SJSA1 (cell line): ENCODE results near the gene ZNF74. TPM values are rescaled to one million over a fixed set of nuclear protein-coding genes. Genes with fewer than 3 reads are reported as not detected.

Experiments used
- DNase-seq, 2 experiments: peaks; one replicate each; pipeline ENCODE4 v3.0.0-alpha.2; 2015 to 2020; ENCODE audit warnings: low spot score in 2 of 2, low read depth in 1 of 2
- H3K27ac ChIP-seq: fragments of 250-450 bp; sonication (Bioruptor Pico); 2 replicates; pipeline ENCODE4 v1.5.1; 2020; ENCODE audit warnings: mild to moderate bottlenecking, moderate library complexity
- H3K27me3 ChIP-seq: fragments of 250-450 bp; sonication (Bioruptor Pico); replicated peaks from 2 replicates; pipeline ENCODE4 v1.5.1; 2020; ENCODE audit warnings: mild to moderate bottlenecking, moderate library complexity
- H3K36me3 ChIP-seq: fragments of 250-450 bp; sonication (Bioruptor Pico); 2 replicates; pipeline ENCODE4 v1.5.1; 2020; ENCODE audit warnings: mild to moderate bottlenecking
- H3K4me1 ChIP-seq: fragments of 250-450 bp; sonication (Bioruptor Pico); replicated peaks from 2 replicates; pipeline ENCODE4 v1.6.1; 2021; ENCODE audit warnings: mild to moderate bottlenecking
- H3K4me3 ChIP-seq: fragments of 250-450 bp; sonication (Bioruptor Pico); 2 replicates; pipeline ENCODE4 v1.5.1; 2020; ENCODE audit warnings: mild to moderate bottlenecking
- H3K9me3 ChIP-seq: fragments of 250-450 bp; sonication (Bioruptor Pico); replicated peaks from 2 replicates; pipeline ENCODE4 v1.5.1; 2020; ENCODE audit warnings: mild to moderate bottlenecking
- total RNA-seq: library from RNA; depleted of rRNA; stranded (reverse); fragments of >200 nt; shearing (Covaris generic); gene quantifications from 2 replicates; pipeline ENCODE4 v1.2.3, GENCODE V29; 2014

The ZNF74 gene
- total RNA-seq, 1 experiment from 2014 or later = 11.5 TPM

GRCh38 chr22:20431511-20432192 is 37.7 kb downstream of the ZNF74 start:
- DNase-seq = no peak
- Histone ChIP-seq H3K27me3 (no peaks in the 10 kb centered on the region), H3K27ac (no peak overlapping the region), H3K4me3 (no peak overlapping the region), H3K4me1 (peaks cover 16% of the 10 kb centered on the region), H3K9me3 (no peaks in the 10 kb centered on the region), H3K36me3 (peaks cover 84% of the 10 kb centered on the region)

- H3K9me3 ChIP-seq = no peaks in the 10 kb centered on the region
- no peaks in the 10 kb centered on the region for H3K27me3 ChIP-seq
- H3K36me3 ChIP-seq = peaks cover 84% of the 10 kb centered on the region
- no peak overlapping the region for H3K4me3 ChIP-seq
- no peak overlapping the region for H3K27ac ChIP-seq
- H3K4me1 ChIP-seq = peaks cover 18% of the 10 kb centered on the region
- DNase-seq = no peak
These were observed 38.3 kb downstream of the ZNF74 start for GRCh38 chr22:20432244-20432686.

GRCh38 chr22:20433191-20433590 is 39.2 kb downstream of the ZNF74 start:
- DNase-seq = no peak
- Histone ChIP-seq H3K27me3 (no peaks in the 10 kb centered on the region), H3K4me3 (no peak overlapping the region), H3K9me3 (0 out of 2 replicates have a peak, but pooled peaks cover 3% of the 10 kb centered on the region), H3K4me1 (peaks cover 23% of the 10 kb centered on the region), H3K36me3 (peaks cover 84% of the 10 kb centered on the region), H3K27ac (no peak overlapping the region)

GRCh38 chr22:20433686-20434241 is 39.8 kb downstream of the ZNF74 start:
- no peaks in the 10 kb centered on the region for H3K27me3 ChIP-seq
- H3K4me3 ChIP-seq = no peak overlapping the region
- no peak for DNase-seq
- H3K27ac ChIP-seq = no peak overlapping the region
- peaks cover 28% of the 10 kb centered on the region for H3K4me1 ChIP-seq
- 0 out of 2 replicates have a peak, but pooled peaks cover 3% of the 10 kb centered on the region for H3K9me3 ChIP-seq
- peaks cover 79% of the 10 kb centered on the region for H3K36me3 ChIP-seq

- DNase-seq = no peak
- H3K27ac ChIP-seq = no peak overlapping the region
These were observed 40.4 kb downstream of the ZNF74 start for GRCh38 chr22:20434264-20434751.

GRCh38 chr22:20434773-20435172 is 40.8 kb downstream of the ZNF74 start:
- no peak for DNase-seq
- H3K4me1 ChIP-seq = peaks cover 33% of the 10 kb centered on the region
- H3K27me3 ChIP-seq = no peaks in the 10 kb centered on the region
- H3K4me3 ChIP-seq = no peak overlapping the region
- no peak overlapping the region for H3K27ac ChIP-seq
- 0 out of 2 replicates have a peak, but pooled peaks cover 3% of the 10 kb centered on the region for H3K9me3 ChIP-seq
- H3K36me3 ChIP-seq = peaks cover 69% of the 10 kb centered on the region

More at GRCh38 chr22:20434264-20434751, 40.4 kb downstream of the ZNF74 start:
- H3K4me1 ChIP-seq = peaks cover 33% of the 10 kb centered on the region
- 0 out of 2 replicates have a peak, but pooled peaks cover 3% of the 10 kb centered on the region for H3K9me3 ChIP-seq
- no peak overlapping the region for H3K4me3 ChIP-seq
- H3K36me3 ChIP-seq = peaks cover 73% of the 10 kb centered on the region
- H3K27me3 ChIP-seq = no peaks in the 10 kb centered on the region

- Histone ChIP-seq H3K36me3 (peaks cover 60% of the 10 kb centered on the region), H3K4me1 (peaks cover 33% of the 10 kb centered on the region), H3K27me3 (no peaks in the 10 kb centered on the region), H3K9me3 (0 out of 2 replicates have a peak, but pooled peaks cover 3% of the 10 kb centered on the region), H3K4me3 (peak overlapping the region; percentile 88), H3K27ac (peak overlapping the region; percentile 60)
- no peak for DNase-seq
These were observed 41.7 kb downstream of the ZNF74 start for GRCh38 chr22:20435436-20436306.

- H3K27me3 ChIP-seq = no peaks in the 10 kb centered on the region
- DNase-seq = peak; percentile 66 to 68
- H3K36me3 ChIP-seq = peaks cover 53% of the 10 kb centered on the region
- peaks cover 33% of the 10 kb centered on the region for H3K4me1 ChIP-seq
- H3K9me3 ChIP-seq = 0 out of 2 replicates have a peak, but pooled peaks cover 3% of the 10 kb centered on the region
- peak overlapping the region; percentile 88 for H3K4me3 ChIP-seq
- peak overlapping the region; percentile 60 for H3K27ac ChIP-seq
These were observed 42.4 kb downstream of the ZNF74 start for GRCh38 chr22:20436307-20436767.

GRCh38 chr22:20436768-20437612 is 43.0 kb downstream of the ZNF74 start:
- DNase-seq = peak in 1 of 2 experiments; percentile 55
- H3K27me3 ChIP-seq = no peaks in the 10 kb centered on the region
- H3K4me1 ChIP-seq = peaks cover 33% of the 10 kb centered on the region
- 0 out of 2 replicates have a peak, but pooled peaks cover 3% of the 10 kb centered on the region for H3K9me3 ChIP-seq
- H3K27ac ChIP-seq = peak overlapping the region; percentile 60
- H3K4me3 ChIP-seq = peak overlapping the region; percentile 88
- peaks cover 55% of the 10 kb centered on the region for H3K36me3 ChIP-seq

- peak within 1 kb of the TSS; percentile 60 for H3K27ac ChIP-seq
- DNase-seq = peak; percentile 47 to 73
- H3K4me3 ChIP-seq = peak within 1 kb of the TSS; percentile 88
- peaks cover 59% of the 10 kb centered on the region for H3K36me3 ChIP-seq
- peaks cover 33% of the 10 kb centered on the region for H3K4me1 ChIP-seq
- 0 out of 2 replicates have a peak, but pooled peaks cover 3% of the 10 kb centered on the region for H3K9me3 ChIP-seq
- no peaks in the 10 kb centered on the region for H3K27me3 ChIP-seq
These were observed 43.9 kb downstream of the ZNF74 start, which contains the start of gene SCARF2 for GRCh38 chr22:20437613-20438426. Gene SCARF2, minus strand, starts transcription at chr22:20437825. Its CDS starts 71 bp downstream, at chr22:20437754.

- Histone ChIP-seq H3K9me3 (0 out of 2 replicates have a peak, but pooled peaks cover 3% of the 10 kb centered on the region), H3K4me3 (peak overlapping the region; percentile 88), H3K27ac (peak overlapping the region; percentile 53), H3K27me3 (no peaks in the 10 kb centered on the region), H3K36me3 (peaks cover 56% of the 10 kb centered on the region), H3K4me1 (peaks cover 33% of the 10 kb centered on the region)
- no peak for DNase-seq
These were observed 44.4 kb downstream of the ZNF74 start for GRCh38 chr22:20438427-20438677.
